Stimulated activated CD4-positive, alpha-beta T cell treated with anti-CD3 and anti-CD28 coated beads, Interleukin-4, amount 100 ng/mL, for 1 hour (primary cell): ENCODE results near the gene ZNF384.
"Not testable (repeated sequence)": the region's sequence is repeated elsewhere in the genome, so short reads cannot be mapped to it uniquely, and the experiment has no call there.

Experiments
- DNase-seq: peaks from one replicate; pipeline ENCODE4 v3.0.0-alpha.2; 2020

The ZNF384 gene

DNA sequence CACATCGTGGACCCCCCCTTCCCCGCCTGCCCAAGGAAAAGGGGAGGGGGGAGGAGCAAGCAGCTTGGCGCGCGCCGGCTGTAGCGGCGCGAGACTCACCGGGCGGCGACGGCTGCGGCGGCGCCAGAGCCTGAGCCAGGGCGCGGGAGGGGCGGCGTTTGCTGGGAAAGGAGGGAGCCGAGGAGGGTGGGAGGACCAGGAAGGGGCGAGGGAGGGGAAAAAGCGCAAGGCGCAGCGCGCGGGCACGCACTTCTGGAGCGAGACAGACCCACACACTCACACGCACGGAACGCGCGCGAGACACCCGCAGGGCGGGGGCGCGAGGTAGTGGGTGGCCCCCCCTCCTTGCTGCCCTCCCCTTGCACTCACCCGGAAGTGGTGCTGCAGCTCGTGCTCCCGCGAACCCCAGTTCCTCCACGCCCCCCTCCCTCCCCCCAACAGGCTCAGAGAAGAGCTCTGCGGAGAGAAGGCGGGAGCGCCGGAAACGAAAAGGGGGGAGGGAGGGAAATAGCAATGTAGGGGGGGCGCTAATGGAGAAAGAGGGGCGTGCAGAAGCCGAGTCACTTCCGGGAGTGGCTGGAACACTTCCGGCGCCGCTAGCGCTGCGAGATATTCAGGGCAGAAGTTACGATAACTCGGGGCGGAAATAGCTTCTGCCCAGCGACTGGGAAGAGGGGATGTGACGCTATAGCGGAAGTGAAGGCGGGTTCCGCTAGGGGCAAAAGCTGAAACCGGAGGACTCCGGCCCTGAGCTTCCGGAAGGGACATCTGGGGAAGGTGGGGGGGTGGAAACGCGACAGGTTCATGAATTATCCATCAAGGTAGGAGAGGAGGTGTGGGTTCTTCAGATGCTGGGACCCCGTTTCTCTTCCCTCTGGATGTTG lies at the start of gene ZNF384:
TSS of gene ZNF384 (minus strand) at position 377 of the 884 bp plus-strand sequence. CDS start 9,855 bp downstream, outside the sequence.
- DNase-seq = peak; percentile 89

DNA sequence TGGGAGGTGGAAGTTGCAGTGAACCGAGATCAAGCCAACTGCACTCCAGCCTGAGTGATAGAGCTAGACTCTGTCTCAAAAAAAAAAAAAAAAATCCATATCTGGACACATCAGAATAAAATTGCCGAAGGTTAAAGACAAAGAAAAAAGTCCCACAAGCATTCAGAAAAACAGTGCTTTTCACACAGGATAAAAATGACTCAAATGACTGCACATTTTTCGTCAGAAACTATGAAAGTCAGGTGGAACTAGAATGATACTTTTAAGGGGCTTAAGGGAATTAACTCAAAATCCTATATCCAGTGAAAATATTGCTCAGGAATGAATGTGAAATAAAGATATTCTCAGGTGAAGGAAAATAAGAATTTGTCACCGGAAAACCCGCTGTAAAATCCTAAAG lies 47.6 kb upstream of the ZNF384 start:
- no peak for DNase-seq

DNA sequence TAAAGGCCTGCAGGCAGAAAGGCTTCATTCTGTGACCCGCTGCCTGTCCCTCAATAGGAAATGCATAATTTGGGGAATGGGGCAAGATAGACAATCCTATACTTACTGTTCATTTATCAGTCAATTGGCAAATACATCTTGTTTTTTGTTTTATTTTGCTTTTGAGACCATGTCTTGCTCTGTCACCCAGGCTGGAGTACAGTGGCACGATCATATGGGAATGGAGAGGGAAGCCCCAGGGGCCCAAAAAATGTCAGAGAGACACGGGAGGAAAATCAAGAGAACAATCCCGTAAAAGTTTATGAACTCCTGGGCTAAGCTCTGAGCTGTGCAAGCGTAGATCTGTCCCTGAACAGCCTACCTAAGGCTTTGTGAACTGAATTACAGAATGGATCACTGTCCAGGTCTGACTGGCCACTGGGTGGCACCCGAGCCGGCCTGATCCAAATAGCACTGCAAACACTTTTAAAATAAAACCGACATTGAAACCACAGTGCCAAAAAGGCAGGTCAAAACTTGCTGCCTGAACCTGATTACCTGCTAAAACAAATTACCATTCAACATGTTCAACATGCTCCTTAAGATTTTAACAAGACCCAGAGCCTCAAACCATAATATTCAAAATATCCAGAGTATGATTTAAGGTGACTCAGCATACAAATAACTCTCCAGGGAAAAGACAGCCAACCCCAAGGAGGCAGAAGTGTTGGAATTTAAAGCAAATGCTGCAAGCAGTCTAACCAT lies 46.4 kb upstream of the ZNF384 start:
- DNase-seq = peak; percentile 47

DNA sequence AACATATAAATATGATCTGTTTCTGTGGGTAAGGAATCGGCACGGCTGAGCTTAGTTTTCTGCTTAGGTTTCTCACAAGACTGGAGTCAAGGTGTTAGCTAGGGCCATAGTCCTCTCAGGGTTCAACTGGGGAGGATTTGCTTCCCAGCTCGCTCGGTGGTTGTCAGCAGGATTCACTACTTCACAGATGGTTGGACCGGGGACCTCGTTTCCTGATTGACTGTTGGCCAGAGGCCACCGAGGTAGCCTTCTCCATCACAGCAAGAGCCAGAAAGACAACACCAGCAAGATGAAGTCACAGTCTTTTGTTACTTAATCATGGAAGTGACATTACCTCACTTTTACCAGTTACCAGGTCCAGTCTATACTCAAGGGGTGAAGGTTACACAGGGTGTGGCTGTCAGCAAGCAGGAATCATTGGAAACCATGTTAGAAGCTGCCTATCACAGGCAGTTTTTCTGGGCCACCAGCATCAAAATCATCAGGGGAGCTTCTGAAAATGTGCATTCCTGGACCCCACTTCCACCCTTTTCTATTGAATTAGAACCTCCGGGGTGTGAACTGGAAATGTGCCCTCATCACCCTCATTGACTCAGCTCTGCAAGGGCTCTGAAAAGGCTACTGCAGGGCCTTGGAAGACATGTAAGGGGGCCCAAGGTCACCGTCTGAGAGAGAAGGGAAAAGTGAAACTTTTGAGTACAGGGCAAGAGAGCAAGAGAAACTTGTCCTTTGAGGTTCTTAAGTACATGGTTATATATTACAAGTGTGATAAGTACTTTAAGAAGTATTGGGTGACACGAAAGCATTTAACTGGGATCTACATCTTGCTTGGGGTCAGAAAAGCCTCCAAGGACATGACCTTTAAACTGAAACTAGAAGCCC lies 45.6 kb upstream of the ZNF384 start:
- DNase-seq = no peak

DNA sequence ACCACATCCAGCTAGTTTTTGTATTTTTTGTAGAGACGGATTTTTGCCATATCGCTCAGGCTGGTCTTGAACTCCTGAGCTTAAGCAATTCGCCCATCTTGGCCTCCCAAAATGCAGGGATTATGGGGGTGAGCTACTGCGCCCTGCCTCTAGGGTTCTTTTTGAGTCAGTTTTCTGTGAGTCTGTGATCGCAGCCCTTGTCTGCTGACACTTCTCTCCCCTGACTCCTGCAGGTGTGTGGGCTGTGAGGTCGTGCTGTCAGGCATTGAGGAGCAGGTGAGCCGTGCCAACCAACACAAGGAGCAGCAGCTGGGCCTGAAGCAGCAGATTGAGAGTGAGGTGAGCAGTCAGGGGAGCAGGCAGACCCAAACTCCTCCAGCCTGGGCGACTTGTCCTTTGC lies 41.0 kb upstream of the ZNF384 start:
- no peak for DNase-seq

DNA sequence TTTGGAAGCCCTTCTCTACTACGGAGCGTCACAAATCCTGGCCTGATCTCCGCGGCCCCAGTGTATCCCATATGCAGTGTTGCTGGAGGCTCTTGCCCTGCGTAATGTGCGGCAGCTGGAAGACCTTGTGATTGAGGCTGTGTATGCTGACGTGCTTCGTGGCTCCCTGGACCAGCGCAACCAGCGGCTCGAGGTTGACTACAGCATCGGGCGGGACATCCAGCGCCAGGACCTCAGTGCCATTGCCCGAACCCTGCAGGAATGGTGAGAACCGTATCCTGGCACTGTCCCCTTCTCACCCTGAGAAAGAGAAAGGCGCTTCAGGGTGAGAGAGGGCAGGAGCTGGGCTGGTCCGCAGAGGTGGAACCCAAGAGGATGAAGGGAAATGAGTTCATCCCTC lies 40.0 kb upstream of the ZNF384 start:
- no peak for DNase-seq

DNA sequence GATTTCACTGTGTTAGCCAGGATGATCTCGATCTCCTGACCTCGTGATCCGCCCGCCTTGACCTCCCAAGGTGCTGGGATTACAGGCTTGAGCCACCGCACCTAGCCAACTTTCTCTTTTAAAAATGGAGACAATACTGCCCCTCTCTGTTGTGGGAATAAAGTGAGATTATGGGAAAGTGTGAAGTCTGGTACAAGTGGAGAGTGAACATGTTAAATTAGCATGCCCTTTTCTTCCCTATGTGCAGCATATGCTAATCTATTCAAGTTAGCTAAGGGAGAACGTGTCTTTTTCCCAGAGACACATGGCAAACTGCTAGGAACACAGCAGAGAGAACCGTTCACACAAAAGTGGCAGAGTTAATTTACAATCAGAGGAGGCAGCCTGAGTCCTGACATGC lies 36.2 kb upstream of the ZNF384 start:
- no peak for DNase-seq

DNA sequence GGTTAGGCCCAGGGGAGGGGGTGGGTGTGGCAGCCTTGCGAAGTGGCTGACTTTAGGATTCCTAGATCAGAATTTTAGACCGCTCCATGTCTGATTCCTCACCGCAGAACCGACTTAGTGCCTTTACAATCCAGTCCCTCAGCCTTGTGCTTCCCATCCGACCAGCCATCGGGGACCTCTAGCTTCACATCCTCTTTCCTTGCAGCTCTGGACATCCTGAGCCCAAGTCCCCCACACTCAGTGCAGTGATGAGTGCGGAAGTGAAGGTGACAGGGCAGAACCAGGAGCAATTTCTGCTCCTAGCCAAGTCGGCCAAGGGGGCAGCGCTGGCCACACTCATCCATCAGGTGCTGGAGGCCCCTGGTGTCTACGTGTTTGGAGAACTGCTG lies 35.2 kb upstream of the ZNF384 start:
- peak; percentile 13 for DNase-seq

DNA sequence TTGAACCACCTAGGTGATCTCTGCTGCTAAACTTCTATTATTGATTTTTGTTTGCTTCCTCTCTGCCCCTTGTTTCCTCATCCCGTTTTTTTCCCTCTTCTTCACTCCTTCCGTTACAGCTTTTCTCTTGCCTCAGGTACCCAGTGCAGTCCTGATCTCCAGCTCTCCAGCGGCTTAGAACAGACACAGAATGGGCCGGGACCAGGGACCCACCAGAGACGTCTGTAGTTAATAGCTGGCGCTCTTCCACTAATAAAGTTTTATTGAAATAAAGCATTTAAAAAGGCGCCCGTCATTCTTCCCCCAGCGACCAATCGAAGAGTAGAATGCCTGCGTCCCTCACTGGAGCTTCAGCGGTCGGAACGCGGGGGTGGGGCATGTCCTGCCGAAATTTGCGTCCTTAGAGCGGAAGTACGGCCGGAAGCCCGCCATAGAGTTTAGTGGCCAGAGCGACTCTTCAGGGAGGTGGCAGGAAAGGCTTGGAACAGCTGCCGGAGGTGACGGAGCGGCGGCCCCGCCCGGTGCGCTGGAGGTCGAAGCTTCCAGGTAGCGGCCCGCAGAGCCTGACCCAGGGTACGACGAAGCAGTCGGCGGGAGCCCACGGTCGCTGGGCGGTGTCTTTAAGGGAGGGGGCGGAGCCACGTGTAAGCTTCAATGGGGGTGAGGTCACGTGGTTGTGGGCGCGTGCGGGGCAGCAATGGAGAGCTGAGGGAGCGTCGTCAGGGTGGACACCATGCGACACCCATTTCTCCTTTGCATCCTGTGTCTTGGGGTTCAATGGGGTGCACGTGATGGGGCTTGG lies 34.6 kb upstream of the ZNF384 start, which contains the start of gene COPS7A:
TSS of gene COPS7A (plus strand) at position 440 of the 802 bp plus-strand sequence. CDS start 611 bp downstream, outside the sequence.
- DNase-seq = peak; percentile 92

DNA sequence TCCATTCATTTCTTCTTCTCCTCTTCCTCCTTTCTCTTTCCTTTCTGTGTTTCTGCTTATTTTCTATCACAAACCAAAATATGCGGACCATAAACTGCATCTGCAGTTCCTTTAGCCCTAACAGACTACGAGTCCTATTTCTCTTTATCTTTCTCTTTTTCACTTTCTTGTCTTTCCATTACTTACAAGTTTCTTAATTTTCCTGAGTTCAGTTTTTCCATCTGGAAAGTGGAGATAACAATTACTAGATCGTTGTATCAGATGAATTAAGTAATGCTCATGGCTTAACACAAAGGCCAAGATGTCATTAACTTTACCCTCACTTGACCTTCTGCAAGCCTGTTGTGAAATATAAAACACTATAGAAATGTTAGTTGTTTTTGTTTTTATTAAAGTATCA lies 33.7 kb upstream of the ZNF384 start:
- no peak for DNase-seq

DNA sequence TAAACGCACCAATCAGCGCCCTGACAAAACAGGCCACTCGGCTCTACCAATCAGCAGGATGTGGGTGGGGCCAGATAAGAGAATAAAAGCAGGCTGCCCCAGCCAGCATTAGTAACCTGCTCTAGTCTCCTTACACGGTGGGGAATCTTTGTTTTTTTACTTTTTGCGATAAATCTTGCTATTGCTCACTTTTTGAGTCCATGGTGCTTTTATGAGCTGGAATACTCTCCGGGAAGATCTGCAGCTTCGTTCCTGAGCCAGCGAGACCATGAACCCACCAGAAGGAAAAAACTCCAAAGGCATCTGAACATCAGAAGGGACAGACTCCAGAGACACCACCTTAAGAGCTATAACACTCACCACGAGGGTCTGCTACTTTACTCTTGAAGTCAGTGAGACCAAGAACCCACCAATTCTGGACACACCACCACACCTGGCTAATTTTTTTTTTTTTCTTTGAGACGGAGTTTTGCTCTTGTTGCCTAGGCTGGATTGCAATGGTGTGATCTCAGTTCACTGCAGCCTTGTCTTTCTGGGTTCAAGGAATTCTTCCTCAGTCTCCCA lies 27.8 kb upstream of the ZNF384 start:
- no peak for DNase-seq

DNA sequence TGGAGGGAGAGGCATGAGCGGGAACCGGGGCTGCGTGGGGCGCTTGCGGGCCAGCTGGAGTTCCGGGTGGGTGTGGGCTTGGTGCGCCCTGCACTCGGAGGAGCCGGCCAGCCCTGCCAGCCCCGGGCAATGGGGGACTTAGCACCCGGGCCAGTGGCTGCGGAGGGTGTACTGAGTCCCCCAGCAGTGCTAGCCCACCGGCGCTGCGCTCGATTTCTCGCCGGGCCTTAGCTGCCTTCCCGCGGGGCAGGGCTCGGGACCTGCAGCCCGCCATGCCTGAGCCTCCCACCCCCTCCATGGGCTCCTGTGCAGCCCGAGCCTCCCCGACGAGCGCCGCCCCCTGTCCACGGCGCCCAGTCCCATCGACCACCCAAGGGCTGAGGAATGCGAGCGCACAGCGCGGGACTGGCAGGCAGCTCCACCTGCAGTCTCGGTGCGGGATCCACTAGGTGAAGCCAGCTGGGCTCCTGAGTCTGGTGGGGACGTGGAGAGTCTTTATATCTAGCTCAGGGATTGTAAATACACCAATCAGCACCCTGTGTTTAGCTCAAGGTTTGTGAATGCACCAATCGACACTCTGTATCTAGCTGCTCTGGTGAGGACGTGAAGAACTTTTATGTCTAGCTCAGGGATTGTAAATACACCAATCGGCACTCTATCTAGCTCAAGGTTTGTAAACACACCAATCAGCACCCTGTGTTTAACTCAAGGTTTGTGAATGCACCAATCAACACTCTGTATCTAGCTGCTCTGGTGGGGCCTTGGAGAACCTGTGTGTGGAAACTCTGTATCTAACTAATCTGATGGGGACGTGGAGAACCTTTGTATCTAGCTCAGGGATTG lies 27.1 kb upstream of the ZNF384 start:
- not testable (repeated sequence) for DNase-seq

DNA sequence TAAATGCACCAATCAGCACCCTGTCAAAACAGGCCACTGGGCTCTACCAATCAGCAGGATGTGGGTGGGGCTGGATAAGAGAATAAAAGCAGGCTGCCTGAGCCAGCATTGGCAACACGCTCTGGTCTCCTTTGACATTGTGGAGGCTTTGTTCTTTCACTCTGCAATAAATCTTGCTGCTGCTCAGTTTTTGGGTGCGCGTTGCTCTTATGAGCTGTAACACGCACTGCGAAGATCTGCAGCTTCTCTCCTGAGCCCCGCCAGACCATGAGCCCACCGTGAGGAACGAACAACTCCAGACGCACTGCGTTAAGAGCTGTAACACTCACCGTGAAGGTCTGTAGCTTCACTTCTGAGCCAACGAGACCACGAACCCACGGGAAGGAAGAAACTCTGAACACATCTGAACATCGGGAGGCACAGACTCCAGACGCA lies 19.8 kb upstream of the ZNF384 start:
- DNase-seq = no peak

DNA sequence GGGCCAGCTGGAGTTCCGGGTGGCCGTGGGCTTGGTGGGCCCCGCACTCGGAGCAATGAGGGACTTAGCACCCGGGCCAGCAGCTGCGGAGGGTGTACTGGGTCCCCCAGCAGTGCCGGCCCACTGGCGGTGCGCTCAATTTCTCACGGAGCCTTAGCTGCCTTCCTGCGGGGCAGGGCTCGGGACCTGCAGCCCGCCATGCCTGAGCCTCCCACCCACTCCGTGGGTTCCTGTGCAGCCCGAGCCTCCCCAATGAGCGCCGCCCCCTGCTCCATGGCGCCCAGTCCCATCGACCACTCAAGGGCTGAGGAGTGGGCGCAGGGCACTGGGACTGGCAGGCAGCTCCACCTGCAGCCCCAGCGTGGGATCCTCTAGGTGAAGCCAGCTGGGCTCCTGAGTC lies 19.2 kb upstream of the ZNF384 start:
- not testable (repeated sequence) for DNase-seq

DNA sequence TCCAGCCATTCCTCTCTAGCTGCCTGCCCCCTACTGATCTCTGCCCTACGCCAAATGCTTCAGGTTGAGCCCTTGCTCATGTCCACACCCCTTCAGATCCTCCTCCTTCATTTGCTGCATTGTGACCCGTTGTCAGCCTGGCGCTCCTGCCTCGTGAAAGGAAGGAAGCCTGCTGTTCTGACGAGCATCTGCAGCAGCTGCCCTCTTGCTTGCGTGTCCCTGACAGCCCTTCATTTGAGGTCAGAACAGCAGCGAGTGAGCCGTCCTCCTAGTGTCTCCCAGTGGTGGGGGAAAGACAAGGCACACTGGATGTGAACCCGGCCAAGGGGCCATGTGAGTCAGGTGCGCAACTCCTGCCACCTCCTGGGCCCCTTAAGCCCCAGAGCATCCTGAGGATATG lies 14.5 kb upstream of the ZNF384 start:
- DNase-seq = no peak

DNA sequence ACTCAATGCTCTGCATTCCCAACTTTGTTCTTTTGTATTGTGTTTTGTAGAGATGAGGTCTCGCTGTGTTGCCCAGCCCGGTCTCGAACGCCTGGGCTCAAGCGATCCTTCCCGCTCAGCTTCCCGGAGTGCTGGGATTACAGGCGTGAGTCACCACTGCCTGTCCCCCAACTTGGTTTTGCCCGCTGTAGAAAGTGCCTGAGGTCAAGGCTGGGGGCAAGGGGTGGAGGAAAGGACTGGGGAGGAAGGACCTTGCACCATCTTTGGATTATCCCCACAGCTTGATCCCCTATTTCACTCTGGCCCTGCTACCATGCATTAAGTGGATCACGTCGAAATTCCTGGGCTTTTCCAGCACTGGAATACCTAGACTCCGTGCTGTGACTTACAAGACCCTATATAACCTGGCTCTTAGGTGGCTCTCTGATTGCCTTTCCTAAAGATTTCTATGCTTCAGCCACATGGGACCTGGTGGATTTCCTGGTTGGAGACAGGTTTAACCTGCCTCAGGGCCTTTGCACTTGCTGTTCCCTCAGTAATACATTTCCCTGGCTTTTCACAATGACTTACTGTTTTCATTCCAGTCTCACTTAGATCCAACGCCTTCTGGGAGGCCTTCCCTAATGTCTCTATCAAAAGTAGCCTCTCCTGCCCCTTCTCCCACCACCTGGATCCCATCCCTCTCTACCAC lies 12.0 kb upstream of the ZNF384 start:
- no peak for DNase-seq

DNA sequence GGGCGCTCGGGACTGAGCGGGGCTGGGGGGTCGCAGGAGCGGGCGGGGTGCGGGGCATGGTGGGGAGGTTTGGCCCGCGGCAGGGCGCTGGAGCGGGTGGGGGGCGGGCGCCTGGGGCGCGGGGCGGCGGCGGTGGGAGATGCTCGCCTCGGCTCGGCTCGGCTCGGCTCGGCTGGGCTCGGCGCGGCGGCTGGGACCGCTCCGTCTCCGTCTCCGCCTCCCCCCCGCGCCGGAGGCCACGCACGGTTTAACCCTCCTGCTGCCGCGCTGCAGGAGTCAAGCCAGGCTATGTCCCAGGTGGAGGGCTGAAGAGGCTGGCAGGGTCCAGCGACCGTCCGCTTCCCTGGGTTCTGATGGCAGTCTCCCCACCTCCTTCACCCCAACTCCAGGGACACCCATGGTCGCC lies 11.5 kb upstream of the ZNF384 start, which contains the start of gene PIANP:
TSS of gene PIANP (minus strand) at position 170 of the 406 bp plus-strand sequence. CDS start 2,754 bp downstream, outside the sequence.
- peak; percentile 66 for DNase-seq

DNA sequence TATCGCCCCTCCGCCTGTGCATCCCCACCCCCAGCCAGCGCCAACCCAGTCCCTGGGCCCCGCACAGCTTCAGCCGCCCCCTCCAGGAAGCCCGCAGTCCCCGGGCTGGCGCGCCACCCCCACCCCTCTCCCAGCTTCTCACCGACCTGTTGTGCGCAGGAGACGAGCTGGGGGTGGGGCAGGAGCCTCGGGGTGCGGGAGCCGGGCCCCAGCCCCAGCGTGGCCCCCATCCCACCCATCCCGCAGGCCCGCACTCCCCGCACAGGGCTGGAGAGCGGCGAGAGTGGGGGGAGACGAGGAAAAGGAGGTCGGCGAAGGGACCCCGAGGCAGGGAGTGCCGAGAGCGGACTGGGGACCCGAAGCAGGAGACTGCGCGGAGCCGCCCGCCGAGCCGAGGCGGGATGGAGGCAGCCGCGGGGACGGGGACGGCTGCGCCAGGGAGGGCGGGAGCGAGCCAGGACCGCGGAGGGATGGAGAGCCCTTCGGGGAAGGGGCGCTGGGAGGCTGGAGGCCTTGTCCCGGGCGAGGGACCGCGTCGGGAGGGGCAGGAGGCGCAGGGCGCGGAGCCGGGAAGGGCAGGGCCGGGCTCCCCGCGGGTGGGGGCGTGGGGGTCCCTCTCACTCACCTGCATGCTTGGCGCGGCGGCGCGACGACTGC lies 10.9 kb upstream of the ZNF384 start:
- DNase-seq = peak; percentile 24

DNA sequence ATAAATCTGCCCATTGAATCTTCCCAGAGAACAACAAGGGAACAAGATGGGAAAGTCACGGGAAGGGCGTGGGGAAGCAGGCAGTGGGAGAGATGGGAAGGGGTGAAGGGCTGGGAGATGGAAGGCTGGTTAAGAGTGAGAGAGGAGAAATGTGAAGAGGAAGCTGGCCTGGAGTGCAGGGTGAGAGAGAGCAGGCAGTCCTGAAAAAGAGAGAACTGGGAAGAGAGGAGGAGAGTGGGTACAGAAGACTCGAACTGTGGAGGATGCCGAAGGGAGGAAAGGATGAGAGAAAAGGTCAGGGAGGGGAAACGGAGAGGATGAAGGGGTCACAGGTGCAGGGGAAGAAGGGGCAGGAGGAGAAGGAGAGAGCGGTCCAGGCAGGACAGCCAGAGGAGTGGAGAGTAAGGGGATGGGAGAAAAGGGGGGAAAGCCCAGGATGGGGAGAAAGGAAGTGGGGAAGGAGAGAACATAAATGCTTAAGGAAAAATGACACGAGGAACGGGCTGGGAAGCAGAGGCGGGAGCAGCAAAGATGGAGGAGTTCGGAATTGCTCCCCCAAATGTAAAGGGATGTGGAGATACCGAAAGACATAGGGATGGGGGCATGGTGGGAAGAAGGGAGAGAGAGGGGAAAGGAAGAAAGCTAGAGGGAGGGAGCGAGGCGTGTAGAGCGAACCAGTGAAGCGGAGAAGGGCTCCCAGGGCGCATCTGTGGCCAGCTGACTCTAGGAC lies 10.2 kb upstream of the ZNF384 start:
- no peak for DNase-seq
